ENCODE data around the gene RIC8B. TPM values are rescaled to one million over a fixed set of nuclear protein-coding genes. Genes with fewer than 3 reads are reported as not detected.
A peak's percentile ranks its signal among the peaks of the same experiment; 100 is the strongest.
"Not testable (repeated sequence)": the region's sequence is repeated elsewhere in the genome, so short reads cannot be mapped to it uniquely, and the experiment has no call there.

RIC8B gene, protein sequence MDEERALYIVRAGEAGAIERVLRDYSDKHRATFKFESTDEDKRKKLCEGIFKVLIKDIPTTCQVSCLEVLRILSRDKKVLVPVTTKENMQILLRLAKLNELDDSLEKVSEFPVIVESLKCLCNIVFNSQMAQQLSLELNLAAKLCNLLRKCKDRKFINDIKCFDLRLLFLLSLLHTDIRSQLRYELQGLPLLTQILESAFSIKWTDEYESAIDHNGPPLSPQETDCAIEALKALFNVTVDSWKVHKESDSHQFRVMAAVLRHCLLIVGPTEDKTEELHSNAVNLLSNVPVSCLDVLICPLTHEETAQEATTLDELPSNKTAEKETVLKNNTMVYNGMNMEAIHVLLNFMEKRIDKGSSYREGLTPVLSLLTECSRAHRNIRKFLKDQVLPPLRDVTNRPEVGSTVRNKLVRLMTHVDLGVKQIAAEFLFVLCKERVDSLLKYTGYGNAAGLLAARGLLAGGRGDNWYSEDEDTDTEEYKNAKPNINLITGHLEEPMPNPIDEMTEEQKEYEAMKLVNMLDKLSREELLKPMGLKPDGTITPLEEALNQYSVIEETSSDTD
- 10.7 and 11.9 TPM in 2 replicates for total RNA-seq (2014; rRNA removed; shearing (Covaris generic))

DNA sequence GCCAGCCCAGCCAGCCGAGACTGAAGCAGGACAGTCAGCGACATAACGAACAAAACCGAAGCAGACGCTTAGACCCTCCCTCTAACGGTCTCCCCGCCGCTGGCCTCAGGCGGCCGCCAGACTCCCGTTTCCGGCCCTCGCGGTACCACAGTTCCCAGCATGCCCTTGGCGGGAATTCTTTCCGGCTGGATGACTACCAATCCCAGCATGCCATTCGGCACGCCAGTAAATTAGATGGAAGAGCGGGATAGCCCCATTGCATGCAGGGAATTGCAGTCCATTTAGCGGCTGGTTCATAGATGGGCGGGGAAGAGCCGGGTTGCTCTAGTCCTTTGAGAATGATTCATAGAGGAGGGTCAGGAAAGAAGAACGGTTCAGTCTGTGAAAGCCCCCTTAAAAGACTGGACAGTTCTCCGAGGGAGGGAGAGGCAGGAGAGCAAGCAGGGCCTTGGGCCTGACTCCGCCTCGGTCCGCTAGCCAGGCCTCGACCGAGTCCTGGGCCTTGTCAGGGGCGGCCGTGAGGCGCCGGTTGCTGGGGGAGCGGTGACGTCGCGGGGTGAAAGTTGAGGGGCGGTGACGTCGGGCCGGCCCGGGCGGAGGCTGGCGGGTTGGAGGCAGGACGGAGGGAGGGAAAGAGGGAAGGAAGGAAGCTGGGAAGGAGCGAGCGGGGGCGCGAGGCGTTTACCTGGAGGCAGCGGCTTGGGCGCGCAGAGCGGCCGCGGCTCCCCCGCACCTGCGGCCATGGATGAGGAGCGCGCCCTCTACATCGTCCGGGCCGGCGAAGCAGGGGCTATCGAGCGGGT, at the start of gene RIC8B:
TSS of gene RIC8B (plus strand) at position 678 of the 803 bp plus-strand sequence. CDS start at position 742, 64 bp downstream.
- DNase-seq (ENCODE audit: low read depth): peak; percentile 98

DNA sequence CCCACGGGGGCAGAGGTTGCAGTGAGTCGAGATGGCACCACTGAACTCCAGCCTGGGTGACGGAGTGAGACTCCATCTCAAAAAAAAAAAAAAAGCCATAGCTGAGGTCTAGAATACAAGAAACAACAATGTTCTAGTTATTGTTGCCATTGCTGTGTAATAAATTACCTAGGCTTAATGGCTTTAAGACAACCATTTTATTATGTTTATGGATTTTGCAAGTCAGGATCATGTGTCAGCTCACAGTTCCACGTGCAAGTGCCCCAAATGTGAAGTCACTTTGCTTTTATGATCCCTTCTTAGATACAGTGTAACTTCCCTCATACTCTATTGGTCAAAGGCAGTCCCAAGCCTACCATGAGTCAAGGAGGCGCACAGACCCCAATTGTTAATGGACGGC, 49.5 kb upstream of the RIC8B start:
- DNase-seq (ENCODE audit: low read depth): no peak

DNA sequence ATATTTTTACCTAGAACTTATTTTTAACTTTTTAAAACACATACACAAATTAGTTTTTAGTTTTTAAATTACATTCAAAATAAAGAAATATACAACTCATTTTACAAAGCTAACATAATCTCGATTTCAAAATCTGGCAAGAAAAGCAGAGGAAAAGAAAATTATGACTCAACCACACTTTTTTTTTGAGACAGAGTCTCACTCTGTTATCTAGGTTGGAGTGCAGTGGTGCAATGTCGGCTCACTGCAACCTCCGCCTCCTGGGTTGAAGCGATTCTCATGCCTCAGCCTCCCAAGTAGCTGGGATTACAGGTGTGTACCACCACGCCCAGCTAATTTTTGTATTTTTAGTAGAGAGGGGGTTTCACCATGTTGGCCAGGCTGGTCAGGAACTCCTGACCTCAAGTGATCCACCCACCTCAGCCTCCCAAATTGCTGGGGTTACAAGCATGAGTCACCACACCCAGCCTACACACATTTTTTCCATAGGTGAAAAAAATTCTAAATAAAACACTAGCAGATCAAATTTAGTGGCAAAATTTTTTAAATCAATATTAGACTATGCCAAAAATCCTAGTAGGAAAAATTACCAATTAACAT, 47.8 kb upstream of the RIC8B start:
- not testable (repeated sequence) for DNase-seq (ENCODE audit: low read depth)

DNA sequence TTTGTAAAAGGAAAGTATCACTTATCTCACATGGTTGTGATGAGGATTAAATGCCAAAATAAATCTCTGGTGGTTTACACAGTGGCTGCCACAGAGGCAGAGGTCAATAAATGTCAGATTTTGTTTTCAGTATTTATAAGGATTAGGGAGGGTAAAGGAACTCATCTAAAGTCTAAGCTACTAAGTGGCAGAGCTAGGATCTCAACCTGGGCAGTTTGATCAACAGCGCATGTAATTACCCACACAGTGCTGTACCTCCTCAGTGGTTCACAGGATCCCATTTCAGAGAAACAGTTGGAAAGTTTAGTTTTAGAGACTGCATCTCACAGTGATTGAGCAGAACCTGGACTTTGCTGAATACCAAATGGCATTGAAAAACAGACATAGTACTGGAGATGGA, 44.9 kb upstream of the RIC8B start:
- no peak for DNase-seq (ENCODE audit: low read depth)

DNA sequence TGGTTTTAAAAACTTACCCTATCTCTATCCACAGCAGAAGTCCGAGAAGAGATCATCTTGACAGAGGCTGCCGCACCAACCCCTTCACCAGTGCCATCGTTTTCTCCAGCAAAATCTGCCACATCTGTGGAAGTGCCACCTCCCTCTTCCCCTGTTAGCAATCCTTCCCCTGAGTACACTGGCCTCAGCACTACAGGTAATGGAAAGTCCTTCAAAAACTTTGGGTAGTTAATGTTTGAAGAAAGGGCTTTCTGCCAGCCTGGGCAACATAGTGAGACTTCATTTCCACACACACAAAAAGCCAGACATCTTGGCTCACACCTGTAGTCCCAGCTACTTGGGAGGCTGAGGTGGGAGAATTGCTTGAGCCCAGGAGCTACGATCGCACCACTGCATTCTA, 41.6 kb upstream of the RIC8B start:
- DNase-seq (ENCODE audit: low read depth): no peak

DNA sequence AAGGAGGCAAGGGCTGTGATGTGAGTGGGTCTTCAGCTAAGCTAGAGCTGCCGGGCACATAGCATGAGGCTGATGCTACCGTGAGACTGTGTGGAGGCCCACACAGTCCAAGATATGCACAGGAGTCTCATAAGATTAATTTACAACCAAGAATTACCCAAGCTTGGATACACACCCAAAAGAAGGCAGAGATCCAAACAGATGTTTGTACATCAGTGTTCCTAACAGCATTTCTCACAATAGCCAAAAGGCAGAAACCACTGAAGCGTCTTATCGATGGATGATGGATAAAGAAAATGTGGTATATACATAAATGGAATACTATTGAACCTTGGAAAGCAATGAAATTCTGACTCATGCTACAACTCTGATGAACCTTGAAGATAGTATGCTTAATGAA, 40.8 kb upstream of the RIC8B start:
- DNase-seq (ENCODE audit: low read depth): no peak

DNA sequence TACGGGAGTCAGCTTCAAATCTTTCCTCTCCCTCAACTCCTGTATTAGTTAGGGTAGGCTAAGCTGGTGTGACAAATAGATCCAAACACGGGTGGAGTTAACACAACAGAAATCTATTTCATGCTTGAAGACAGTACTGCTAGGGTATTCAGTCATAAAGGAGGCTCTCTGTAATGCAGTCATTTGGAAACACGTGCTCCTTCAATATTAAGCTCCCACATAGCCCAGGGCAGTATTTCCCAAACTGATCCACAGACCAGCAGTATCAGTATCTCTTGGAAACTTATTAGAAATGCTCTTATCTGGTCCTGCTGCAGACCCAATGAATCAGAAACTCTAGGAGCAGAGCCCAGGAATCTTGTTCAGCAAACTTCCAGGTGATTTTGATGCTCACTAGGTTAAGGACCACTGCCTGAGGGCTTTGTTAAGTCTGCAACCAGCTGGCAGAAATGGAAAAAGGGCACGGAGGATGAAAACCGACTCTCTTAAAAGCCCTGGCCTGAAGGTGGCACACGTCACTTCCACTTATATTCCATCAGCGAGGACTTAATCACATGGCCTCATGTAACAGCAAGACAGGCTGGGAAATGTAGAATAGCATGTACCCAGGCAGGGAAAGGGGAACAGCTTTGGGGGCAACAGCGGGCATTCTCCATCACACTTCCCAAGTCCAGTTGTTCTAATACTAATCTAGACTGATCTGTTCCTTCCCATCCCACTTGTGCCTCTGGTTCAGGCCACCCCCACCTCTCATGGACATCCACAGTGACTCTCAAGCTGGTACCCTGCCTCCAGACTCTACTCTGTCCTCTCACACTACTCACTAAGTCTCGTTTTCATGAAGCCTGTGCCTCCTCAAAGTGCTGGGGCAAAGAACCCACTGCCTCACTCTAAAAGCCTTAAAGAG, 38.2 kb upstream of the RIC8B start:
- peak; percentile 14 for DNase-seq (ENCODE audit: low read depth)

DNA sequence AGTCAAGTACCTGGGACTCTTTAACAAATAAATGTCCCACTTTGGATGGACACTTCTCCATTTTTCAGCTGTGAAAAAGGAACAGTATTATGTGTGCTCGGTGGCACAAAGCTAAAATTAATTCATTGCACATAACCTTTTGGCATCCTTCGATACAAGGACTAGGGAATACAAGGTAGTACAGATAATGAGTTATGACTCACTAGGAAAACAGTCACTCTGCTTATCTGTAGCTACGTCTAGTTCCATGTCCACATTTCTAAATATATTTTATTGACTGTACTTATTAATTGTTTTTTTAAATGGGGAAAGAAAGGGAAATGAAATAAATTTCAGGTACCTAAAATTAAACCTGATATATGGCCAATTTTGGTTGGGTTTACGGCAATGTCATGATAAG, 35.2 kb upstream of the RIC8B start:
- DNase-seq (ENCODE audit: low read depth): no peak

DNA sequence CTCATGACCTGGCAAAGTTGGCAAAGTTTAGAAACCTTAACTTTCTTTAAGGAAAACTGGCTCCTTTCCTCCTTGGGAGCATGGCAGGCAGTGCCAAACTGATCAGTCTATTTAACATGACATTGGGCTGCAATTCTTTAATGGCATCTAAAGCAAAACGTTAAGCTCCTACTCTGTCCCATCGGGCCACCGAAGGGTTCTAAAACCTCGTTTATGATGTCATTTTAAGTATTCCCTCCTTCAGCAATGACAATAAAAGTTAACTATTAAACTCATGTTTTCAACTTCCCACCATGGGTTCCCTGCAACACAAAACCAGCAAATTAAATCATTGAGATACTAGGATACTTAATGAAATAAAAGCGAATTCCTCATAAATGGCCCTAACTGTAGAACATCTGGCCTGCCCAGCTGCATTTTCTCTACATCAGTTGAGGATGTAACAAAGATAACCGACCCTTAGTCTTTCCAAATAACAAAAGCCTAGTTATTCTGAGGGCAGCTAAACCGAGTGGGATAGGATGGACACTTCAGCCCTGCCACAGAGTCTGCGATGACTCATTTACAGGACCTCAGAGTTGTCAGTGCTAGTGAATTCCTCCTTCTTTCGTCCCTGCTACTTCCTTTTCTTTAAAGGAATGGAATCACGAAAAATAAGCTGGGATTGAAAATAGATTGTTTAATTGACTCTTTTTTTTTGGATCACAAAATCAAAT, 34.5 kb upstream of the RIC8B start:
- peak; percentile 59 for DNase-seq (ENCODE audit: low read depth)

DNA sequence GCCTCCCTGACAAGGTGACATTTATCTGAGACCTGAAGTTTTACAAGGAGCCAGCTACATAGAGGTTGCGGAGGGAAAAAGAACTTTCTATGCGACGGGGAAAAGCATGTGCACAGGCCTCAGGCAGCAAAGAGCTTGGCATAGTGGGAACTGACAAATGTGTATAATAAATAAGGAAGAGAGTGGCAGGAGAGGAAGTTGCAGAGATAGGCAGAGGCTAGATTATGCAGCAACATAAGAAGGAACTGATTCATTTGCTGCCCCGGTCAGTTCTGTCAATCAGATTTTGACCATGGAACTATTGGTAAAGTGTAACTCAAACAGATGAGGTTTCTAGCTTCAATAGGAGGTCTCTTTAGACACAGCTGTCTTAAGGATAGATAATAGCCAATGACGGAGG, 33.7 kb upstream of the RIC8B start:
- DNase-seq (ENCODE audit: low read depth): no peak

DNA sequence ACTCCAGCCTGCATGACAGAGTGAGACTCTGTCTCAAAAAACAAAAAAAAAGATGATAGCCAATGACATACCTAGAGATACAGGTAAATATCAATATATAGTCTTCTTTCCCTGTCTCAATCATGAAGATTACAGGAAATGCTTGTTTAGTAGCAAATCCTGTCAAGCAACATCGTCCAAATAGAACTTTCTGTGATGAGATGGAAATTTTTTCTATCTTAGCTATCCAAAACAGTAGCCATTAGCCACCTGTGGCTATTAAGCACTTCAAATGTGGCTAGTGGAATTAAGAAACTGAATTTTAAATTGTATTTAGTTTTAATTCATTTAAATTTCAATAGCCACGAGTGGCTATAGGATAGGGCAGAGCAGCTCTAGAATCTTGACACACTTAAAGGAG, 33.2 kb upstream of the RIC8B start:
- no peak for DNase-seq (ENCODE audit: low read depth)

DNA sequence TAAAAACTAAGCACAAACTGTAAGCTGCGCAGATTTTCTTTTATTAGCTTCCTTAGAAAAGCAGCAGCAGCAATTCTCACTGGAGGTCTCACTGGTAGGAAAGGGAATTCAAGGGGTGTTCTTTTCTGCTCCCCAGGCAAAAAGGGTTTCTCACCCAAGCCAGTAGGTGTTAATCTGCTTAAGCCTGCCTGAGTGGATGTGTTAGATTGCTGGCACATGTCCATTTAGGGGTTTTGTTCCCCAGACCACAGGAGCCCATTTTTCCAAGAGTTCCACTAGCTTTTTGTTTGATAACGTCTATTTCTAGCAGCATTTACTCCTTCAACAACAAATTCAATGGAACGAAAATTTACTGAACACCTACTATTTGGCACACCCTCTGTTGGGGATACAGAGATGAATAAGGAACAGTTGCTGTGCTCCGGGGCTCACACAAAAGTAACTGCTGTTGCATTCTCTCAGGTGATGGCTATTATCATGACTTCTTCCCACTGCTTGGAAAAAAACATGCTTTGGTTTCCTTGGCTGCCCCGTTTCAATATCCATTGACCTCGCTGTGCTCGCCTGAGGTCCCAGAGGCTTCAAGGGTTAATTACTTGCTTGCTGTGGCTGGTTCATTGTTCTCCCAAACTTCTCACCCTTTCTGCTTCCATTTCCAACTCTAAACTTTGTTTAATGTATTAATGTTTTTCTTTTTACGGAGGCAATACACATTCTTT, 31.1 kb upstream of the RIC8B start:
- DNase-seq (ENCODE audit: low read depth): no peak

DNA sequence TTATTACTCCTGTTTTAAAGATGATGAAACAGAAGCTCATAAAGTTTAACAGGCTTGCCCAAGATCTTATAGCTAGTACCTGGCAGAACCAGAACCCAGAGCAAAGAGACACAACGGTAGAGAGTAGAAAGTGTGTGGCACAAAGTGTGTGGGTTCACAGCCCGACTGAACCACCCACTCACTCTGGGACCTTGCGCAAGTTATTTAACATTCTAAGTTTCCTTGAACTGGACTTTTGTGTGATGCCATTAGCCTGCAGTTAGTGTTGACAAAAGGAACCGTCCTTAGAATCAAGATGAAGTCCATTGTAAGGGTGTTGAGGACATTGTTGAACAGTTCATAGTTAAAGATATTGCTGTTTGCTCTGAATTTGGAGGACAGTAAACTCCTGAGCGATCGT, 29.9 kb upstream of the RIC8B start:
- DNase-seq (ENCODE audit: low read depth): no peak

DNA sequence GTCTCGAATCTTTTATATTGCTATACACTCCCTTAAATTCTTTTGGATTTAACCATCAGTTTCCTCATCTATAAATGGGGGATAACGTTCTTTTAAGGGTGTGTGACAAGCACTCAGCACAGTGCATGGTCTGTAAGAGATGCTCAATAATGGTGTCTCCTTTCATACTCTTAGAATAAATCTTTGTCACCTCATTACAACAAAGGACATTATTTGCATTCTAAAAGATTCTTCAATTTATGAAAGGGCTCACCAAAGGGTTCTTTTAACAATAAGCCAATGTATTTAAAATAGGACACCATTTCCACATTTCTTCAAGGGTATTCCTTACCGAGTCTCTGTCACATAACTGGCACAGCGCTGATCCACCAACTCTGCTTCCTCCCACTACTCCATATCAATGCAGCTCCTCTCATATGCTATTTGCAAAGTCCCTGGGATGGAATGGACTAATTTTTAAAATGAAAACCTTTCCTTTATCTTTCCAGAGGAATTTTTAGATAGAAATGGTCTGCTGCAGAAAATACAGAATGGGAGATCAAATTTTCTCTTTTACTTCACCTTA, 29.2 kb upstream of the RIC8B start:
- no peak for DNase-seq (ENCODE audit: low read depth)

DNA sequence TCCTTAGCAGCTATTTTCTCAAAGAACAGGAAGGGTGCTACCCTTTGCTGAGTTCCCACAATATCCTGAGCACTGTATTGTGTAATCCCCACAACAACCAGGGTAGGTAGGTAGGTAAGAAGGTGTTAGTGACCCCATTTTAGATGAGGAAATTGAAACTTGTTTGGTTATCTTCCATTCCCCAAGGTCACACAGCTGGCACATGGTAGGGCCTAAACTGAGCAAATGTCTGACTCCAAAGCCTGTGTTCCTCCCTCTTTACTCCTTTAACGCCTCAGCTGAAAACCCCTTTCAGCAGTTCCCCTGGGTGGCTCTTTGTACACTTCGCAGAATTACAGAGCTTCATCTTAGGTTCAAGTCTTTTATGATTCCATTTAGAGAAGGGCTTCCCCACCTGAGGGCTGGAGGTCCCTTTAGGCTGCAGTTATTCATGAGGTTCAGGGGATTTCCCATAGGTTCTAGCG, 26.5 kb upstream of the RIC8B start:
- DNase-seq (ENCODE audit: low read depth): no peak

DNA sequence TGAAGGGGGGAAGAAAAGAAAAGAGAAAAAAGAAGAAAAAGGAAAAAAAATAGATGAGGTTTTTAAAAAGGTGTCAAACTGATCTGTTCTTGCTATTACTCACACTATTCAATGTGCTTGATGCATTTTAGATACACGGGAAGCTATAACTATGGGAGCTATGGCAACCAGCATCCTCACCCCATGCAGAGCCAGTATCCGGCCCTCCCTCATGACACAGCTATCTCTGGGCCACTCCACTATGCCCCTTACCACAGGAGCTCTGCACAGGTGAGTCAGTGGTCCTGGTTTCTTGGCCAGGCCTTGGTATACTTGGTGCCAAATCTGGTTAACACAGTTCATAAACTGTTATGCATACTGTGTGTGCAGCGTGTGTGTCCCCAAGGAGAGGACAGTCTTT, 24.0 kb upstream of the RIC8B start:
- no peak for DNase-seq (ENCODE audit: low read depth)

DNA sequence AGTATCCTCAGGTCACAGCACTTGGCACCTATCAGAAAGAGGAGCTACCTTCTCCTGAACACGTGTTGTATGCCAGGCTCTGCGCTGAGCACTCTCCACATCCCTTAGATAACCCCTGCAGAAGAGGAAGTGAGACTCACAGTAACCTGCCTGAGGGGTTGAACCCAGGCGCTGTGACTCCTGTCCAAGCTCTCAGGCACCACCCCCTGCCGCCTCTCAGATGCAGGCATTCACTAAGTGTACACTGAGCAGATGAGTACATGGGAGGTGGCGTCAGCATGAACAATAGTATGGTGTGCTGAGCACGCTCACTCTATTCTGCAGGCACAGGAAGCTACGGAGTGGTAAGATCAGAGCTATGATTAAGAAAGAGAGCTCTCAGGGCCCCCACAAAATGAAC, 21.0 kb upstream of the RIC8B start:
- no peak for DNase-seq (ENCODE audit: low read depth)

DNA sequence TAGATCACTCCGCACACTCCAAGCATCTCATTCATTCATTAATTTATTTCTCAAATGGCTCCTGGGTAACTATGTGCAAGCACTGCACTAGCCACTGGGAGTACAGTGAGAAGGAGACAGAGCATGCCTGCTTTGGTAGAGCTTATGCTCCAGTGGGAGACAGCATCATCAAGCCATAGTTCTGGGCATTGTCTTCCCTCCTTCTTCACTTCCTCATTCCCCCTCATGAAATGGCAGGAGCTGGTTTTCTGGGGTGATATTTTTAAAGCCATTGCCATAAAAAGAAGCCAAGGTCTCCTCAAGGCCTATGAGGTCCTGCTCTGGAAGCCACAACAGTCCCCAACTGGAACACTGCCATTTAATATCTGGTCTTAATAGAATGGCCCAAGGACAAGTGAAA, 20.2 kb upstream of the RIC8B start:
- no peak for DNase-seq (ENCODE audit: low read depth)

DNA sequence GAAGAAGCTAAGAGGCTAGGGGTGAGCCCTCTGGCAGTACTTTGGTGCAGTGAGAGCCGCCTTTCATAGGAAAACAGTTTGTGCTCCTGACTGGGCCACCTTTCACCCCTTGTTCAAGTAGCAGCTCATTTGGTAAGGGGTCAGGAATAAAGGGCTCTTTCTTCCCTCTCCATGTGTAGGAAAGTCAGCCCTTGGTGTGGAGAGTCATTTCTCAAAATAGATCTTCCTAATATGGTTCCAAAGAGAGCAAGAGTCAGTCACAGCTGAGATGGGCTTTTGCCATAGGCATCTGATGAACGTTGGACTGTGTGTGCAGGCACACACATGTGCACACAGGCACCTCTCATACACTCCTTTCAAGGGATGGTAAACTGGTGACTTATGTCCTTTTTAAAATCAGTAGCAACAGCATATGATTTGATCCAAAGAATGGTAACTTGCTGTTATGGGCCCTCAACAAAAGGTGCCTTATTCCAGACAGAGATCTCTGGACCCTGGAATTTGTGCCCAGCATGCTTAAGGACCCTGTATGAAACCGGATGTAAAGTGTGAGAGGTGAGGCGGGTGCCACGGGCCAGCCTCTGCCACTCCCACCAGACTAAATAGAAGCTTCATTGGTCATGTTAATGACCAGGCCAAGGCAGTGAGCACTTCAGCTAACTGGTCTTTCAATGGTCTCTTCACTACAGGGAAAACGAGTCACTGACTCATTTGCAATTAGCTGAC, 16.7 kb upstream of the RIC8B start:
- DNase-seq (ENCODE audit: low read depth): peak; percentile 45

All from RPMI7951 (cell line).